Measurements from ENCODE around the gene ST8SIA1. TPM values are rescaled to one million over a fixed set of nuclear protein-coding genes. Genes with fewer than 3 reads are reported as not detected.
A peak's percentile ranks its signal among the peaks of the same experiment; 100 is the strongest.

The ST8SIA1 gene
- total RNA-seq, 8 experiments from 2014 or later: 0.10 to 31.3 (median 17.6) TPM; not detected in 1

DNA sequence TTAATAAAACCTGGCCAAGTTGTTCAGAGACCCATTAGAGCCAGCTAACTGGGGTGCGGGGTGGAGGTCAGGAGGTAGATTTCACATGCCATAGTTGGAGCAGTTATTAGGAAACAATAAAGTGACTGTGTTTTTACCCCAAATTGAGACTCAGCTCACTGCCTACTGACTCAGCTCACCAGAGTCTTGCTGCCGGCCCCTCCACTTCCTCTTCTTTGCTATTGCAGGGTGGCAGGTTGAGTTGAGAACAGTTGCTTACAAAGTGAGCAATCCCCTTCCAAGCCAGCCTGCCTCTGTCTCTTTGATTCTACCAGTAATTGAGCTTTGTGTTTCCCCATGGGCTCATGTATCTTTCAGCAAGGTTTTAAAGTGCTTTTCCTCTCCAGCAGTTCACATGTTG lies 12.9 kb downstream of the ST8SIA1 start:
- WGBS, 10 experiments: 0 to 86% (median 50%) methylated on average over 1 to 2 of the region's 2 CpGs; no CpG with 5 or more reads in 3 of the 10 experiments
- peak in 5 of 8 experiments; percentile 45 to 66 (median 64) for ATAC-seq (replicated peaks in 6 of 8)
- Histone ChIP-seq H3K27ac (peak overlapping the region in 1 of 2 donors; percentile 31), H3K4me1 (replicated peaks in 1 of 2) (peaks cover 17 to 24% of the 10 kb centered on the region in 2 donors), H3K4me3 (no peak overlapping the region)
- in situ Hi-C loops (cut with MboI; ENCODE audit: low pct_unique_long_range_greater_than_20kb in 2 of 9, low sequenced_read_pairs in 9 of 9, unreplicated experiment in 9 of 9): no loop called here

DNA sequence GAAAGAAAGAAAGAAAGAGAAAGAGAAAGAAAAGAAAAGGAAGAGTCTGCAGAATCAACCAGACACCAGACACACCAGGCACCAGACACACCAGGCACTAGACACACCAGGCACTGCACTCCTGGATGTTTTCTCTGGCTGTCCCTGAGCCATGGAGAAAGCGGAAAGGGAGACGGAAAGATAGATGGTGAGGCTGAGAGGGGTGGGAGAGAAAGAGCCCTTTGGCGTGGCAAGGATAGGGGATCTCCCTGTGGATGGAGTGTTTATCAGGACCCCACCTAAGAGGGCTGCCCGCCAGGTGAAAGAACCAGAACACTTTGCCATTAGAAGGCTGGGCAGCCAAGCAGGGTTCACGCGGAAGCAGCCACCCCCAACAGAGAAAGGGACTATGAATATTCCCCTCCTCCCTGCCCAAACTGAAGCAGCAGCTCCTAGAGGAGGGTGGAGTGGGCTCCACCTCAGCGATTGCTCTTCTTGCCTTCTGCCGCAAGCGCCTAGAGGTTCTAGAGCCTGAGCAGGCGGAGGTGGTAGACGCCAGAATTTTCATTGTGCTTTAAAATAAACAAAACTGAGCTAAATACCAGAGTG lies 13.4 kb downstream of the ST8SIA1 start:
- in situ Hi-C loops (cut with MboI; ENCODE audit: low pct_unique_long_range_greater_than_20kb in 2 of 9, low sequenced_read_pairs in 9 of 9, unreplicated experiment in 9 of 9): no loop called here
- WGBS, 10 experiments: 70 to 100% (median 80%) methylated on average over 1 to 10 of the region's 11 CpGs; no CpG with 5 or more reads in 1 of the 10 experiments
- ATAC-seq (replicated peaks in 6 of 8): no peak
- Histone ChIP-seq H3K4me3 (no peak overlapping the region), H3K4me1 (replicated peaks in 1 of 2) (peaks cover 17 to 20% of the 10 kb centered on the region in 2 donors), H3K27ac (peak overlapping the region in 1 of 2 donors; percentile 31)

DNA sequence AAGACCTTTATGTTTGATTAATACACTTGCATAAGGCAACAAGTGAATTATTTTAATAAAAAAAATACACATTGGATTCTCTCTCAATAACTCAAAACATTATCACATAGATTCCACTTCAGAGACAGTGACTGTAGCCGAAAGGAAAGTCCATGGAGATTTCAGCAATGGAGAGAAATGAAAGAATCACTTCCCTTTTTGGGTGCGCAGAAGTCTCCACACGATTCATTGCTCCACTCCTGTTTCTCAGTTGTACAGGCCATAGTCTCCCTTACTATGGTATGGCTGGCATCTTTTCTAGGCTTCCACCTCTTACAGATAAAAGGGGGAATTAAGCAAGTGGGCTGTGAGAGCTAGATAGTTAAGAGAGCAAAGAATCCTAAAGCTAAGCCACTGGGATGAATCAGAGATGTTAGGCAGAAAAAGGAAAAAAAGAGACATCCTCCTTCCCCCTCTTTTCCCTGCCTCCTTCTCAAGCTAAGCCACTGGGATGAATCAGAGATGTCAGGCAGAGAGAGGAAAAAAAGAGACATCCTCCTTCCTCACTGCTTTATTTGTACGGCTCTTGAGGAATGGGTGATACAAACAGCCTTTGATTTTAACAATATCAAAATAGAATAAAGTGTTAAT lies 16.3 kb downstream of the ST8SIA1 start:
- Histone ChIP-seq H3K4me3 (no peak overlapping the region), H3K4me1 (replicated peaks in 1 of 2) (peaks cover 14 to 21% of the 10 kb centered on the region in 2 donors), H3K27ac (no peak overlapping the region)
- 30 to 100% (median 80%) methylated on average over 1 to 4 of the region's 4 CpGs; no CpG with 5 or more reads in 1 of the 10 experiments for WGBS, 10 experiments
- in situ Hi-C loops (cut with MboI; ENCODE audit: low pct_unique_long_range_greater_than_20kb in 2 of 9, low sequenced_read_pairs in 9 of 9, unreplicated experiment in 9 of 9): no loop called here
- ATAC-seq (replicated peaks in 6 of 8): no peak

DNA sequence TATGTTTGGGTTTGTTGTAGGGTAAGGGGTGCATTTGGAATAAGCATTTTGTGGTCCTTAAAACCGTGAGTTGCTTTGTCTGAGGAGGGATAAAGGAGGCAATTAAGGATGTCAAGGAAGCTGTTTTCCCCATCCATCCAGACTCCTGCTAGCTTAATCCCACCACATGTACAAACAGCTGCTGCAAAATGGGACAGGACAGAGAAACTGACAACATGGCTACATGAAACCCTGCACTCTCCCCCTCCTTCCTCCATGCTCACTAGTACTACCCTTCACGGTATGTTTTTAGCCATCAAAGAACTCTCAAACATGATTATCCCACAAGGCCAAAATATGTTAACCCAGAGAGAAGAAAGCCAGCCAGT lies 20.6 kb downstream of the ST8SIA1 start:
- ATAC-seq (replicated peaks in 6 of 8): no peak
- peaks cover 26 to 27% of the 10 kb centered on the region in 2 donors for H3K4me1 ChIP-seq (replicated peaks in 1 of 2)
- no peak overlapping the region for H3K4me3 ChIP-seq
- WGBS, 10 experiments: 73 to 100% (median 97%) methylated on average over 1 to 2 of the region's 2 CpGs; no CpG with 5 or more reads in 4 of the 10 experiments
- in situ Hi-C loops (cut with MboI; ENCODE audit: low pct_unique_long_range_greater_than_20kb in 2 of 9, low sequenced_read_pairs in 9 of 9, unreplicated experiment in 9 of 9): no loop called here
- H3K27ac ChIP-seq: no peak overlapping the region

DNA sequence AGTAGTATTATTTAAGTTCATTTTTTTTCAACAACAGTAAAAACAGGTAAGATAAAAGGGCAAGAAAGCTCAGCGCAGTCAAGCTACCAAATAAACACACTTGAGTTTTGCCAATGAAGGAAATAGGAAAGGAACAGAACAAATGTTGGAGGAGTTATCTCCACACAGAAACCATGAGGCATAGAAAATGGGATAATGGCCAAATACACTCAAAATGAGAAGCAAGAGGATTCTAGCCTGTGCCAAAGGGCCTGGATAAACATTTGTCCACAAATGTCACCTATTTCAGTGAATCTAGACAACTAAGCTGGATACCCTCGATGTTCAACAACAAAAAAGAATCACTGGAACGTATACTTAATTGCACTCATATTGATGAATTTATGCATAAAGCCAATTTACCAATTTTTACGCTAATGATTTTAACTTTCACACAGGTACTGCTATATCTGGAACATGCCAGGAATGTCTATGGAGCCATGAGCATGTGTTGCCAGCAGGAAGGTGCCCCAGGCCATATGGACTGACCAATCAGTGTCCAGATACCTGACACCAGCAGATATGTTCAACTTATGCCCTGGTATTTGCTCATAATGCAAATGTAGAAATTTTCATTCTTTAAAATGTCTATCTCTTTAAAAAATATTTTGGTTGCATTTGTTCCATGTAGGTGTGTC lies 21.1 kb downstream of the ST8SIA1 start:
- WGBS, 10 experiments: 65 to 100% (median 87%) methylated on average over 2 to 4 of the region's 4 CpGs
- Histone ChIP-seq H3K4me3 (no peak overlapping the region), H3K4me1 (replicated peaks in 1 of 2) (peaks cover 26 to 27% of the 10 kb centered on the region in 2 donors), H3K27ac (no peak overlapping the region)
- ATAC-seq (replicated peaks in 6 of 8): peak in 1 of 8 experiments; percentile 17
- in situ Hi-C loops (cut with MboI; ENCODE audit: low pct_unique_long_range_greater_than_20kb in 2 of 9, low sequenced_read_pairs in 9 of 9, unreplicated experiment in 9 of 9): no loop called here

DNA sequence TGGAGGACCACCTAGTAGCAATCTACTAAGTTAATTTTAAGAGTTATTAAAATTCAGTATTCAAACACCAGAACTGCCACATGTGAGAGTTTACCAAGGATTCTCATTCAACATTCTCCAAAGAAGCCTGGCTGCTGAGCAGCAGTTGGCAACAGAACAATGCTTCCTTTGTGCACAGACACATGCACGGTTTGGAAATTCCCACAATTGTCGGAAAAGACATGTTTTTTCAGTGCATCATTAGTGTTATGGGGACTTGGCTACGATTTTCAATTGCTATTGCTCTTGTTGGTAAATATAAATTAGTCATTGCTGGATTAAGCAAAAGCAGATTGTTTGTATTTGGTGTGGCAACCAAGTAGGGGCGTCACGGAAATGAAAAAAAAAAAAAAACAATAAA lies 22.2 kb downstream of the ST8SIA1 start:
- Histone ChIP-seq H3K4me1 (replicated peaks in 1 of 2) (peaks cover 26 to 27% of the 10 kb centered on the region in 2 donors), H3K27ac (no peak overlapping the region), H3K4me3 (no peak overlapping the region)
- in situ Hi-C loops (cut with MboI; ENCODE audit: low pct_unique_long_range_greater_than_20kb in 2 of 9, low sequenced_read_pairs in 9 of 9, unreplicated experiment in 9 of 9): no loop called here
- peak; percentile 48 to 77 (median 64) for ATAC-seq (replicated peaks in 6 of 8)
- WGBS, 10 experiments: 0 to 63% (median 26%) methylated on average over 1 to 5 of the region's 5 CpGs

DNA sequence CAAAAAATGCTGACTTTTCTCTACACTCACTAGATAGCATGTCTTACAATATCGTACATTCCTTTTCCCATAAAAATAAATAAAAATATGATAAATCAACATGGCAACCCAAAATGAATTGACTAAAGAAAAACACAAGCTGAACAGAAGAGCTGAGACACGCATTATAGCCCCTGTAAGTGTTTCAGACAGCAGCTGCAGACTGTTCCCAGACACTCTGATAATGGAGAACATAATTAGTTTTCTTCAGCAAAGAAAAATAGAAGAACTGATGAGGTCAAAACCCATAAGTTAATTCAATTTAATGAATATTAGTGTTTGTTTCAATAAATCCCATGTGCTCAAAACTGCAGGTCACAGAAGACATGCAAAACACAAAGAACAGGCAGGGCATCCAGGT lies 23.8 kb downstream of the ST8SIA1 start:
- Histone ChIP-seq H3K27ac (peak overlapping the region in 1 of 2 donors; percentile 21), H3K4me3 (no peak overlapping the region), H3K4me1 (replicated peaks in 1 of 2) (peaks cover 26 to 27% of the 10 kb centered on the region in 2 donors)
- 17 to 90% (median 62%) methylated on average over 1 to 2 of the region's 2 CpGs; no CpG with 5 or more reads in 1 of the 10 experiments for WGBS, 10 experiments
- in situ Hi-C loops (cut with MboI; ENCODE audit: low pct_unique_long_range_greater_than_20kb in 2 of 9, low sequenced_read_pairs in 9 of 9, unreplicated experiment in 9 of 9): no loop called here
- peak in 5 of 8 experiments; percentile 35 to 56 (median 47) for ATAC-seq (replicated peaks in 6 of 8)

DNA sequence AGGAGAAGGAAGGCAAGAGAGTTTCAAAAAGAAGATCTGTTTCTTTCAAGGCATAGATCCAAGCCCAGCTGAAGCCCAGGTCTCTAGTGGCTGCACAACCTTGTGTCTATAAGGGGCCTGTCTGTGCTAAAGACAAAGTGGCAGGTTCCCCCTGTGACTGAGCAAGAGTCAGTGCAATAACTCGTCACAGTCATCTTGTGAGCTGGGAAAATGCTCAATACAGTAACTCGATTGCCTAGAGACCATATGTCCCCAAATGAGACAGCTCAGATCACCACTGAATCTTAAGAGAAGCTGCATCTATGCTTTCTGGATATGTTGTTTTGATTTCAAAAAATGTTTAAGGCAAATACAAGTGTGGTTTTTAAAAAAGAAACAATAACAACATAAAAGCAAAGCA lies 24.2 kb downstream of the ST8SIA1 start:
- 0 to 80% (median 43%) methylated on average over 1 to 2 of the region's 2 CpGs; no CpG with 5 or more reads in 2 of the 10 experiments for WGBS, 10 experiments
- no peak overlapping the region for H3K27ac ChIP-seq
- in situ Hi-C loops (cut with MboI; ENCODE audit: low pct_unique_long_range_greater_than_20kb in 2 of 9, low sequenced_read_pairs in 9 of 9, unreplicated experiment in 9 of 9): no loop called here

DNA sequence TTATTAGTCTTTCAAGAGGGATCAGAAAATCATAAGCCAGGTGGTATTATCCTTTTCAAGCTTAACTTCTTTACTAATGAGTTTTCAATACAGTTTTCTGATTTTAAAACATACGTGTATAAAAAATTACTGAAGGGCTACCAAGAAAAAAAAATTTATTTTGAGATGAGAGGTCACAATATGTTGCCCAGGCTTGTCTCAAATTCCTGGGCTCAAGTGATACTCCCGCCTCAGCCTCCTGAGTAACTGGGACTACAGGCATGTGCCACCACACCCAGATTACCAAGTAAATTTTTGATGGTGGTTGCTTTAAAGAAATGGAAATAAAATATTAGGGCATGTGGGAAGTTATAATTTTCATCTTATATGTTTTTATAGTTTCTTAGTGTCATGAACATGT lies 26.7 kb downstream of the ST8SIA1 start:
- Histone ChIP-seq H3K4me3 (no peak overlapping the region), H3K4me1 (replicated peaks in 1 of 2) (peaks cover 23 to 29% of the 10 kb centered on the region in 2 donors), H3K27ac (no peak overlapping the region)
- in situ Hi-C loops (cut with MboI; ENCODE audit: low pct_unique_long_range_greater_than_20kb in 2 of 9, low sequenced_read_pairs in 9 of 9, unreplicated experiment in 9 of 9): no loop called here
- ATAC-seq (replicated peaks in 6 of 8): no peak
- 38 to 100% (median 80%) methylated on average over 1 to 2 of the region's 2 CpGs for WGBS, 10 experiments

More for the DNA sequence above, 24.2 kb downstream of the ST8SIA1 start:
- H3K4me1 ChIP-seq (replicated peaks in 1 of 2): peaks cover 26 to 27% of the 10 kb centered on the region in 2 donors
- H3K4me3 ChIP-seq: no peak overlapping the region
- ATAC-seq (replicated peaks in 6 of 8): peak in 5 of 8 experiments; percentile 92 to 99 (median 95)

DNA sequence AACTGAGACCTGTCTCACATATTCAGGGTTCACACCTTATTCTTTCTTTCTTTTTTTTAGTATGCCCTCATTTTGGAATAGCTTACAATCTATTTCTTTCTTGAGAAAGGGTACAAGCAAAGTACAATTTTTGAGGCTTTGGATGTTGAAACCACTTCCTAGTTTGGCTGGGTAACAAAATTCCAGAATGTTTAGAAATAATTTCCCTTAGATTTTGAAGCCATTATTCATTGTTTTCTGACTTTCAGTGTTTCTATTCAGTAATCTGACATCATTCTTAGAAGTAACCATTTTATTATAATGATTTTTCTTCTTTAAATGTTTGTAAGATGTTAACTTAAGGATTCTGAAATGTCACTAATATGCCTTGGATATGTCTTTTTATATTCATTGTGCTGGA lies 28.2 kb downstream of the ST8SIA1 start:
- peaks cover 19 to 21% of the 10 kb centered on the region in 2 donors for H3K4me1 ChIP-seq (replicated peaks in 1 of 2)
- in situ Hi-C loops (cut with MboI; ENCODE audit: low pct_unique_long_range_greater_than_20kb in 2 of 9, low sequenced_read_pairs in 9 of 9, unreplicated experiment in 9 of 9): no loop called here
- ATAC-seq (replicated peaks in 6 of 8): no peak
- H3K4me3 ChIP-seq: no peak overlapping the region
- no peak overlapping the region for H3K27ac ChIP-seq

DNA sequence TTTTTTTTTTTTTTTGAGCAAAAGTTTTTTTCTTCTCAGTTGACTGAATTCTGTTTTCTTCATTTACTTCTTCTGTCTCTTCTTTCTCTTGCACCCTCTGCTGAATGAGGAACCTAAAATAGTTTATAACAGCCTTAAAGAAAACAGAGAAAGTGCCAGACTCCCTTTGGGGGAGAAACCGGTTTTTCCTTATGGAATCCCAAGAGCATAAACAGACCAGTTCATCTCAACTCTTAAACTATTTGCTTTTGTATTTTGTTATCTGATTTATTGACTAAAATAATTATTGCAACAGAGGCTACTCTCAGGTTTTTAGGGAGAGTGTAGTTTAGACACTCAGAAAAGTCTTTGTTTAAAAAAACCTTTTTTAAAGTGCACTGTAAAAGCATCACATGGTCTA lies 30.2 kb downstream of the ST8SIA1 start:
- WGBS, 10 experiments: 10 to 100% (median 88%) methylated on average over 1 of the region's 1 CpG; no CpG with 5 or more reads in 1 of the 10 experiments
- in situ Hi-C loops (cut with MboI; ENCODE audit: low pct_unique_long_range_greater_than_20kb in 2 of 9, low sequenced_read_pairs in 9 of 9, unreplicated experiment in 9 of 9): no loop called here

DNA sequence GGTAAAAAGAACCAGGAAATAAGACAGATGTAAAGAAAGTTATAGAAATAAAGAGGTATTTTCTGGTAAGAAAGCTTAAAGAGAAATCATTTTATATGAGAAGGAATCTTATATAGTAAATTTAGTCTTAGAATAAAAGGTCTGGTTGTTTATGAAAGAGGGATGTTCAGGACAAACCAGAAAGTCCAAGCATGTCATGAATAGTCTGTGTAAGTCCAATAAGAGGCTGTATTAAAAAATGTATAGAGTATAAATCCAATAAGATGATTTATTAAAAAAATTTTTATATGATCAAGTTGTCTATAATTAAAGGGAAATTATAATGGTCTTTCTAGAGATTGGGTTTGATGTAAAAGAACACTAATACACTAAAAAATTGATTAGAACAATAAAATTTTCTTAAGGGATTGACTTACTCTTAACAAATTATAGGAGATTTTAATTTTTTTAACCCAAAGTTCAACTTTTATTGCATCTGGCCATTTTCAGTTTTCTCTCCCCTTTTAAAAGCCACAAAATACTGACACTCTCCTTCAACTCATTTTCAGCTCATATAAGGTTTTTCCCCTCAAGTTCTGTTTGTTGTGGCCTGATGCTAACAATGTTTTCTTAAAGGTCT lies 35.1 kb downstream of the ST8SIA1 start:
- H3K4me1 ChIP-seq (replicated peaks in 1 of 2): no peaks in the 10 kb centered on the region
- H3K4me3 ChIP-seq: no peak overlapping the region
- in situ Hi-C loops (cut with MboI; ENCODE audit: low pct_unique_long_range_greater_than_20kb in 2 of 9, low sequenced_read_pairs in 9 of 9, unreplicated experiment in 9 of 9): no loop called here
- ATAC-seq (replicated peaks in 6 of 8): no peak
- no peak overlapping the region for H3K27ac ChIP-seq

More for the DNA sequence above, 30.2 kb downstream of the ST8SIA1 start:
- no peak overlapping the region for H3K4me3 ChIP-seq
- H3K27ac ChIP-seq: no peak overlapping the region
- ATAC-seq (replicated peaks in 6 of 8): no peak
- H3K4me1 ChIP-seq (replicated peaks in 1 of 2): peaks cover 0 to 2% of the 10 kb centered on the region in 2 donors

DNA sequence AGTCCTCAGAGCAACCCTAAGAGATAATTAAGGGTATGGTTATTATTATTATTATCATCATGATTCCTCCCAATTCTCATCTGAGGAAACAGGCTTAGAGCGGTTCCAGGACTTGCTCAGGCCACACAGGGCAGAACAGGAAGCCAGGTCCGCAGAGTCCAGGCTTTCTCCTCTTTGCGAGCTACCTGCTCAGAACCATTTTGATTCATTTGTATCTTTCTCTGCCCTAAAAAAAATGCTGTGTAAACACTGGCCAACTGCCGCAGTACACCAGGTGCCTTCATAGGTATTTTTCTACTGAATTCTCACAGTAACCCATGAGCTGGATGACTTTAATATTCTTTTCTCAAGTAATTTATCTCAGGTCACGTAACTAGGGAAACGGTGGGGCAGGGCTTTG lies 45.3 kb downstream of the ST8SIA1 start:
- Histone ChIP-seq H3K4me1 (replicated peaks in 1 of 2) (peaks cover 7 to 15% of the 10 kb centered on the region in 2 donors), H3K4me3 (no peak overlapping the region), H3K27ac (no peak overlapping the region)
- ATAC-seq (replicated peaks in 6 of 8): no peak
- 76 to 100% (median 98%) methylated on average over 2 to 6 of the region's 6 CpGs; no CpG with 5 or more reads in 1 of the 10 experiments for WGBS, 10 experiments
- in situ Hi-C loops (cut with MboI; ENCODE audit: low pct_unique_long_range_greater_than_20kb in 2 of 9, low sequenced_read_pairs in 9 of 9, unreplicated experiment in 9 of 9): no loop called here

Data from motor neuron (in vitro differentiated cells).